IMR-90 (cell line): ENCODE results near the gene SNRPB2. TPM values are rescaled to one million over a fixed set of nuclear protein-coding genes. Genes with fewer than 3 reads are reported as not detected.

Experiments
- ATAC-seq: fragments of 200-7000 bp; cut with Tn5 transposase; 2 replicates; pipeline ENCODE4 v1.9.1; 2020; ENCODE audit warnings: low read depth, mild to moderate bottlenecking, moderate library complexity
- BruUV-seq: library from RNA; stranded (reverse); fragments of 400-500 nt; replicated peaks from 2 replicates; lab custom pipeline; 2021; lab: Mats Ljungman, UMichigan
- CTCF ChIA-PET: fragments of 300-600 bp; formaldehyde crosslinking; extraction: SDS; loops from one replicate; lab custom pipeline; 2021; ENCODE audit warnings: antibody characterized with exemption; lab: Yijun Ruan, JAX
- POLR2A ChIA-PET: fragments of 300-600 bp; sonication (Branson Sonifier 250); formaldehyde crosslinking; loops from one replicate; lab custom pipeline; 2022; ENCODE audit warnings: antibody characterized with exemption; ENCODE audit not compliant: unreplicated experiment; lab: Charles Lee
- DNase-seq: peaks from one replicate; pipeline ENCODE4 v3.0.0; 2013
- H2AFZ ChIP-seq: replicated peaks from 2 replicates; pipeline ENCODE3; 2013; ENCODE audit warnings: low read length, mild to moderate bottlenecking; ENCODE audit not compliant: poor library complexity
- H2AK5ac ChIP-seq: 2 replicates; pipeline ENCODE4 v1.6.1; 2013; ENCODE audit warnings: low read depth, low read length, inconsistent platforms
- H2AK9ac ChIP-seq: replicated peaks from 2 replicates; pipeline ENCODE3; 2013; ENCODE audit warnings: mild to moderate bottlenecking, low read depth, low read length, moderate library complexity; ENCODE audit not compliant: poor library complexity
- H2BK120ac ChIP-seq: 2 replicates; pipeline ENCODE4 v1.6.1; 2013; ENCODE audit warnings: low read depth, low read length, inconsistent platforms
- H2BK15ac ChIP-seq: 3 replicates; pipeline ENCODE4 v1.6.1; 2013; ENCODE audit warnings: low read depth, low read length, inconsistent platforms
- H2BK20ac ChIP-seq: 2 replicates; pipeline ENCODE4 v1.6.1; 2013; ENCODE audit warnings: low read depth, mild to moderate bottlenecking, inconsistent platforms, low read length, moderate library complexity
- H2BK5ac ChIP-seq: 2 replicates; pipeline ENCODE4 v1.6.1; 2013; ENCODE audit warnings: mild to moderate bottlenecking, low read depth, low read length, inconsistent platforms; ENCODE audit not compliant: poor library complexity, severe bottlenecking
- H3K14ac ChIP-seq: replicated peaks from 2 replicates; pipeline ENCODE4 v1.6.1; 2013; ENCODE audit warnings: low read depth, low read length, inconsistent platforms
- H3K18ac ChIP-seq: 2 replicates; pipeline ENCODE4 v1.6.1; 2013; ENCODE audit warnings: low read depth, low read length, control low read depth
- H3K23ac ChIP-seq: 2 replicates; pipeline ENCODE4 v1.6.1; 2013; ENCODE audit warnings: low read depth, low read length, inconsistent platforms
- H3K27ac ChIP-seq: 2 replicates; pipeline ENCODE4 v1.5.1; 2013; ENCODE audit warnings: mild to moderate bottlenecking, control low read depth, low read length; ENCODE audit not compliant: insufficient read depth
- H3K27me3 ChIP-seq: 2 replicates; pipeline ENCODE4 v1.6.1; 2013; ENCODE audit warnings: low read length; ENCODE audit not compliant: control insufficient read depth, insufficient read depth
- H3K36me3 ChIP-seq: 2 replicates; pipeline ENCODE4 v1.6.1; 2013; ENCODE audit warnings: low read length, mixed read lengths; ENCODE audit not compliant: control insufficient read depth, insufficient read depth
- H3K4ac ChIP-seq: 2 replicates; pipeline ENCODE4 v1.6.1; 2013; ENCODE audit warnings: low read depth, low read length, inconsistent platforms
- H3K4me1 ChIP-seq: 2 replicates; pipeline ENCODE4 v1.6.1; 2013; ENCODE audit warnings: low read length, mixed read lengths; ENCODE audit not compliant: control insufficient read depth, insufficient read depth
- H3K4me2 ChIP-seq: 2 replicates; pipeline ENCODE4 v1.6.1; 2013; ENCODE audit warnings: low read depth, mild to moderate bottlenecking, control low read depth, low read length, moderate library complexity
- H3K4me3 ChIP-seq: 2 replicates; pipeline ENCODE4 v1.5.1; 2013; ENCODE audit warnings: low read depth, mild to moderate bottlenecking, control low read depth, low read length, moderate library complexity; ENCODE audit not compliant: insufficient read depth
- H3K56ac ChIP-seq: 2 replicates; pipeline ENCODE4 v1.6.1; 2013; ENCODE audit warnings: low read length, inconsistent platforms; ENCODE audit not compliant: insufficient read depth; ENCODE audit errors: extremely low read depth
- H3K79me1 ChIP-seq, 2 experiments: 2 replicates each; pipeline ENCODE4 v1.6.1; 2013; ENCODE audit warnings: low read length in 2 of 2, inconsistent platforms in 1 of 2, low read depth in 1 of 2
- H3K9ac ChIP-seq: 2 replicates; pipeline ENCODE4 v1.6.1; 2013; ENCODE audit warnings: low read depth, low read length, control low read depth
- H3K9me1 ChIP-seq: 2 replicates; pipeline ENCODE4 v1.6.1; 2013; ENCODE audit warnings: low read length, inconsistent platforms; ENCODE audit not compliant: insufficient read depth
- H3K9me3 ChIP-seq: 2 replicates; pipeline ENCODE4 v1.6.1; 2013; ENCODE audit warnings: low read length; ENCODE audit not compliant: control insufficient read depth, insufficient read depth
- H4K20me1 ChIP-seq: 2 replicates; pipeline ENCODE4 v1.6.1; 2013; ENCODE audit warnings: low read length, inconsistent platforms; ENCODE audit not compliant: insufficient read depth
- H4K5ac ChIP-seq: 2 replicates; pipeline ENCODE4 v1.6.1; 2013; ENCODE audit warnings: mild to moderate bottlenecking, low read depth, low read length, control low read depth
- H4K8ac ChIP-seq, 2 experiments: 2 replicates each; pipeline ENCODE4 v1.6.1; 2013; ENCODE audit warnings: low read depth in 2 of 2, low read length in 2 of 2, control low read depth in 1 of 2, inconsistent platforms in 1 of 2
- H4K91ac ChIP-seq: 2 replicates; pipeline ENCODE4 v1.6.1; 2013; ENCODE audit warnings: low read depth, low read length, inconsistent platforms; ENCODE audit not compliant: insufficient read depth
- BHLHE40 ChIP-seq: fragments of 150-350 bp; IDR thresholded peaks from 2 replicates; pipeline ENCODE4 v1.6.1; 2016; ENCODE audit warnings: mild to moderate bottlenecking, low read depth, low read length
- CEBPB ChIP-seq: IDR thresholded peaks from 2 replicates; pipeline ENCODE4 v1.6.1; 2012; ENCODE audit warnings: low read depth, low read length, improper control_type of control experiment
- CHD1 ChIP-seq: IDR thresholded peaks from 2 replicates; pipeline ENCODE4 v1.6.1; 2012; ENCODE audit warnings: low read depth, low read length, improper control_type of control experiment
- ELK1 ChIP-seq: fragments of 150-350 bp; IDR thresholded peaks from 2 replicates; pipeline ENCODE4 v1.6.1; 2016; ENCODE audit warnings: low read depth, mild to moderate bottlenecking, low read length, moderate library complexity, borderline replicate concordance
- MXI1 ChIP-seq: IDR thresholded peaks from 2 replicates; pipeline ENCODE4 v1.6.1; 2012; ENCODE audit warnings: low read depth, mild to moderate bottlenecking, low read length, moderate library complexity, borderline replicate concordance
- POLR2A ChIP-seq: IDR thresholded peaks from 2 replicates; pipeline ENCODE4 v1.6.1; 2012; ENCODE audit warnings: mild to moderate bottlenecking, low read depth, low read length
- SMC3 ChIP-seq: fragments of 150-350 bp; IDR thresholded peaks from 2 replicates; pipeline ENCODE4 v1.6.1; 2016; ENCODE audit warnings: low read depth, mild to moderate bottlenecking, antibody characterized with exemption, low read length, moderate library complexity
- WGBS, 2 experiments: methylation state at CpG; one replicate each; pipeline versions ENCODE4 v1.1.5 to v1.1.7; 2013; ENCODE audit warnings: missing lambda C conversion rate in 2 of 2; ENCODE audit not compliant: insufficient read length in 1 of 2; ENCODE audit errors: extremely low coverage in 2 of 2; 5-methylcytosine and 5-hydroxymethylcytosine counted together
- dilution Hi-C: fragments of 300-500 bp; cut with HindIII; formaldehyde crosslinking; loops from one replicate; pipeline ENCODE4 v1.14.3; 2018; ENCODE audit warnings: low sequenced_read_pairs; ENCODE audit not compliant: unreplicated experiment
- in situ Hi-C: fragments of 300-500 bp; cut with MboI; formaldehyde crosslinking; loops from 3 replicates; pipeline ENCODE4 v1.14.3; 2019; ENCODE audit warnings: low sequenced_read_pairs, inconsistent platforms, mixed read lengths
- intact Hi-C: fragments of 100-400 bp; cut with micrococcal nuclease; formaldehyde crosslinking; loops from 2 replicates; pipeline ENCODE4 v1.10.0; 2022
- polyA plus RNA-seq, 3 experiments: library from polyadenylated mRNA; depleted of rRNA; stranded (reverse); fragments of >200 nt; gene quantifications; 2 replicates each; pipeline ENCODE4 v1.2.3, GENCODE V29; 2012; ENCODE audit warnings: low replicate concordance in 1 of 3
- total RNA-seq: library from RNA; depleted of rRNA; stranded (reverse); fragments of >200 nt; gene quantifications from 2 replicates; pipeline ENCODE4 v1.2.3, GENCODE V29; 2012
- TF ChIP-seq, protein P1 (sequence below): fragments of 150-350 bp; IDR thresholded peaks from 2 replicates; pipeline ENCODE4 v1.6.1; 2017; ENCODE audit warnings: mild to moderate bottlenecking, antibody characterized with exemption, low read length, low read depth

Gene SNRPB2
- total and polyA plus RNA-seq, 2 of the 4 experiments (the other 2 are of a cell fraction): 27.1 to 65.6 TPM

- Histone ChIP-seq H3K9ac (no peak overlapping the region), H4K5ac (no peak overlapping the region), H3K36me3 (no peaks in the 10 kb centered on the region), H2AK5ac (no peak overlapping the region), H3K23ac (no peak overlapping the region), H2BK5ac (no peak overlapping the region), H3K27me3 (no peaks in the 10 kb centered on the region; the same call in 1 of the 2 replicates), H3K56ac (no peak overlapping the region), H2BK15ac (no peak overlapping the region), H4K20me1 (no peaks in the 10 kb centered on the region), H3K14ac (no peak overlapping the region), H2AK9ac (no peak overlapping the region), H2AFZ (no peak overlapping the region), H3K79me1 (no peaks in the 10 kb centered on the region), H2BK120ac (no peak overlapping the region), H3K4me2 (no peak overlapping the region), H2BK20ac (no peak overlapping the region), H3K18ac (no peak overlapping the region), H3K27ac (no peak overlapping the region), H4K91ac (no peak overlapping the region), H4K8ac (no peak overlapping the region), H3K4me3 (no peak overlapping the region), H3K4me1 (no peaks in the 10 kb centered on the region), H3K9me3 (no peaks in the 10 kb centered on the region), H3K9me1 (no peaks in the 10 kb centered on the region), H3K4ac (no peak overlapping the region)
- no CpG with 5 or more reads among the region's 1 CpG for WGBS, 2 experiments
- TF ChIP-seq, protein P1, sequence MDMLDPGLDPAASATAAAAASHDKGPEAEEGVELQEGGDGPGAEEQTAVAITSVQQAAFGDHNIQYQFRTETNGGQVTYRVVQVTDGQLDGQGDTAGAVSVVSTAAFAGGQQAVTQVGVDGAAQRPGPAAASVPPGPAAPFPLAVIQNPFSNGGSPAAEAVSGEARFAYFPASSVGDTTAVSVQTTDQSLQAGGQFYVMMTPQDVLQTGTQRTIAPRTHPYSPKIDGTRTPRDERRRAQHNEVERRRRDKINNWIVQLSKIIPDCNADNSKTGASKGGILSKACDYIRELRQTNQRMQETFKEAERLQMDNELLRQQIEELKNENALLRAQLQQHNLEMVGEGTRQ: no peak
- TF ChIP-seq POLR2A: no peak
- no peak for TF ChIP-seq CHD1
- no peak for TF ChIP-seq MXI1
- no peak for TF ChIP-seq ELK1
- no peak for TF ChIP-seq BHLHE40
- TF ChIP-seq SMC3: no peak
- no peak for TF ChIP-seq CEBPB
- ATAC-seq (no peak), DNase-seq (no peak)
- no TSS peak for BruUV-seq
- intact Hi-C loops: no loop called here
- in situ Hi-C loops: no loop called here
- ChIA-PET POLR2A (no interaction called here), CTCF (no interaction called here)
- dilution Hi-C loops: no loop called here
Observed at GRCh38 chr20:16775961-16776360, 46.1 kb downstream of the SNRPB2 start.
